ENCODE data around the gene SLC25A10.
A peak's percentile ranks its signal among the peaks of the same experiment; 100 is the strongest.
"Not testable (repeated sequence)": the region's sequence is repeated elsewhere in the genome, so short reads cannot be mapped to it uniquely, and the experiment has no call there.

Gene SLC25A10

DNA sequence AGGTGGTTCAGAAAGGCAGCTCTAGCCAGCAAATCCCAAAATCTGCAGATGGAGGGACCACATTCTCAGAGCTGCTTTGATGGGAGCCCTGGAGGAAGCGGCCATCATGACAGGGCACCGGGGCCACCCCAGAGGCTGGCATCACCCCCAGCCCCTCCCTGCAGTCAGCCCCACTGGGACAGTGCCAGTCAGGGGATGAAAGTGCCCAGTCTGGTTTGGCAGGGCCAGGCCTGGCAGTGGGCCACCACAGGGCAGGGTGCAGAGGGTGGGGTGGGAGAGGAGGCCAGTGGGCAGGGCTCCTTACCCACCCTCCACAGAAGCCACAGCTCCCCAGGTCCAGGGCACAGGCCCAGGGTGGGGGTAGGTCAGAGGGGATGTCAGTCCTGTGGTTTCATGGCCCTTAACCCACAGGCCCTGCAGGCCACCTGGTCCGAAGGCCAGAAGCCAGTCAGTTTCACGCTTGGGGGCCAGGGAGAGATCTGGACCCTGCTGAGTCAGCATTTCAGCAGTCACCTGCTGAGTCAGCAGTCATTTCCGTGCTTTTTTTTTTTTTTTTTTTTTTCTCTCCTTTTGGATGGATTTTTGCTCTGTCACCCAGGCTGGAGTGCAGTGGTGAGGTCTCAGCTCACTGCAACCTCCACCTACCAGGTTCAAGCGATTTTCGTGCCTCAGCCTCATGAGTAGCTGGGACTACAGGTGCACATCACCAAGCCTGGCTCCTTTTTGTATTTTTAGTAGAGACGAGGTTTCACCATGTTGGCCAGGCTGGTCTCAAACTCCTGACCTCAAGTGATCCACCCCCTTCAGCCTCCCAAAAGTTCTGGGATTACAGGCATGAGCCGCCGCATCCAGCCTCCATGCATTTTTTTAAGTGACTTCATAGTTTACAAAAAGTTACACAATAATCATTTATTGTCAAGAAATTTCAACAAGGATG is 10.4 kb downstream of the SLC25A10 start:
- DNase-seq, result no peak

DNA sequence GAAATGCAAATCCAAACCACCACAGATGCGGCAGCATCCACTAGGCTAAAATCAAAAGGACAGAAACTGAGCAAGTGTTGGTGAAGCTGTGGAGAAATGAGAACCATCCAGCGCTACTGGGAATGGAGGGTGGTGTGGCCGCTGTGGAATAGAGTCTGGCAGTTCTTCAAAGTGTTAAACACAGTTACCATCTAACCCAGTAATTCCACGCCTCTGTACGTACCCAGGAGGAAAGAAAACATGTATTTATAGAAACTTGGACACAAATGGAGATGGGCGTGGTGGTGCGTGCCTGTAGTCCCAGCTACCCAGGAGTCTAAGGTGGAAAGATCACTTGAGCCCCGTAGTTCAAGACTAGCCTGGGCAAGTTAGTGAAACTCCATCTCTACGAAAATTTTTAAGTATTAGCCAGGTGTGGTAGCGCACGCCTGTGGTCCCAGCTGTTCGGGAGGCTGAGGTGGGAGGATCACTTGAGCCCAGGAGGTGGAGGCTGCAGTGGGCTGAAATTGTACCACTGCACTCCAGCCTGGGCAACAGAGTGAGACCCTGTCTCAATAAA is 11.6 kb downstream of the SLC25A10 start:
- DNase-seq, result no peak

DNA sequence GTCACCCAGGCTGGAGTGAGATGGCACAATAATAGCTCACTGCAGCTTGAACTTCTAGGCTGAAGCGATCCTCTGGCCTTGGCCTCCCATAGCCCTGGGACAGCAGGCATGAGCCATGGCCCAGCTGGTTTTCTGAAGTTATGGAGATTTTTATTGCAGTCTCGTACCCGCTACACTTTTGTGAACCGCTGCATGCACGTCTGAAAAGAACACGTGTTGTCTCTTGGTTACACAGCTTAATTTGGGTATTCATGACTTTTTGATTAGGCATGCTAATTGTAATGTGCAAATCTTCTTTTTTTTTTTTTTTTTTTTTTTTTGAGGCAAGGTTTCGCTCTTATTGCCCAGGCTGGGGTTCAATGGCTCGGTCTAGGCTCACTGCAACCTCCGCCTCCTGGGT is 13.4 kb downstream of the SLC25A10 start:
- DNase-seq, result no peak

DNA sequence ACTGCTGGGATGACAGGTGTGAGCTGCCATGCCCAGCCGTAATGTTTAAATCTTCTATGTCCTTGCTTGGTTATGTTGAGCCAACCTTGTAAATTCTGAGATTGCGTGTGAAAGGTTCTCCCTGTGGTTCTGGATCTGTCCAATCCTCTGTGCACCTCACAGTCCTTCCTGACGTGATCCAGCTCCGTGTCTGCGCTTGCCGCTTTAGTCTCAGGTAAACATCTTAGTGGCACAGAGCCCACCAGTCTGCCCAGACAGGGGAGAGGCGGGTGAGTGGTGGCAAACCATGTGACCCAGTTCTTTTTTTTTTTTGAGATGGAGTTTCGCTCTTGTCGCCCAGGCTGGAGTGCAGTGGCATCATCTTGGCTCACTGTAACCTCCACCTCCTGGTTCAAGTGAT is 13.9 kb downstream of the SLC25A10 start:
- DNase-seq, result no peak

DNA sequence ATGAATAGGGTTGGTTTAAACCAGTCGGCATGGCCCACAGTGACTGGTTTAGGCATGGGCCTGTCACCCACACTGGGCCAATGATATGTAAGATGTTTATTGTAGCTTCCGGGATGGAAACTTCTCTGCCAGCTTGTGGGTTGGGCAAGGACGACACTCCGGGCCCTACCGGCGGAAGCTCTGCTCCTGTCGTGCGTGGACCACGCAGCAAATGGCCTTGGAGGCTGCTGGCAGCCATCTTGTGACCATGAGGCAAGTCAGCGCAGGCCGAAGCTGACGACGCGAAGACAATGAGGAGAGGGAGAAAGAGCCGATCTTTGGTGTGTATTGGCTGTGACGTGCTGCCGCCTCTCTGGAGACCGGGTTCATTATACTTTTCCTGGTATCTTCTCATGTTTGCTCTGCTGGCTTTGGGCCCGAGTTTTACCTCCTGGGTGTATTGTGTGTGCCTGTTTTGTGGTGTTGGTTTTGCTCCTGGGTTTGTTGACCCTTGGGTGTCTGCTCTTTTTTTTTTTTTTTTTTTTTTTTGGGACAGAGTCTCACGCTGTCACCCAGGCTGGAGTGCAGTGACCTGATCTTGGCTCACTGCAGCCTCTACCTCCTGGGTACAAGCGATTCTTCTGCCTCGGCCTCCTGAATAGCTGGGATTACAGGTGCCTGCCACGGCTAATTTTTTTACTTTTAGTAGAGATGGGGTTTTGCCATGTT is 15.4 kb downstream of the SLC25A10 start:
- no peak for DNase-seq

DNA sequence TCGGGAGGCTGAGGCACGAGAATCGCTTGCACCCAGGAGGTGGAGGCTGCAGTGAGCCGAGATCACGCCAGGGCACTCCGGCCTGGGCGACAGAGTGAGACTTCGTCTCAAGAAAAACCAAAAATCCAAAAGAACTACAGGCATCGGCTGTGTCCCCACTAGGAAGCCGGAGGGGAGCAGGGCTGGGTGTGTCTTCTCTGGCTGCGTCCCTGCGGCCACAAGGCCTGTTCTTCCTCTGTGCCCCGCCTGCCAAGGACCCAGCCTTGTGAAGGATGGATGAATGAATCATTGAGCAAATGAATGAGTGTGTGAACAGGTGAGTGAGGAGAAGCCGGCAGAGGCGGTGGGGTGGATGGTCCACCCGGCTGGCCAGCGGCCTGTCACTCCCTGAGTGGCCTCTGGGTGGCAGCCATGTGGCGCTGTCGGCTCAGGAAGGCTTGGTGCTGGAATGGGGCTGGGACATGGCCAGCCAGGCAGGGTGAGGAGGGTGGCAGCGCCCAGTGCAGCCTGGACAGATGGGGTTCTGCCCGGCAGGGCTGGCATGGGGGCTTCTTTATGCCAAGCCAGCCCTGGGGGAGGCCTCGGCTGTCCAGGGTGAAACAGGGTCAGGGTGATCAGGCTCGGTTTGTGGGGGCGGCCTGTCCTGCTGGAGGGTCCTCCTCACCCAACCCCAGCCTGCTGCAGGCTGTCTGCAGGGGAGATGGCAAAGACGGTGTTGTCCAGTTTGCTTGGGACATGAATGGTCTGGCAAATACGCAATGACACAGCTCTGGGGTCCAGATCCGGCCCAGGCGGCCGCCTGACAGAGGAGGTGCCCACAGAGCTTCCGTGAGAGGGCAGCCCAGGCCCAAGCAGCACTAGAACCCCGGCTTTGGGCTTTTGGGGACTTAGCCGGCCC is 21.7 kb downstream of the SLC25A10 start:
- DNase-seq, result peak; percentile 30

DNA sequence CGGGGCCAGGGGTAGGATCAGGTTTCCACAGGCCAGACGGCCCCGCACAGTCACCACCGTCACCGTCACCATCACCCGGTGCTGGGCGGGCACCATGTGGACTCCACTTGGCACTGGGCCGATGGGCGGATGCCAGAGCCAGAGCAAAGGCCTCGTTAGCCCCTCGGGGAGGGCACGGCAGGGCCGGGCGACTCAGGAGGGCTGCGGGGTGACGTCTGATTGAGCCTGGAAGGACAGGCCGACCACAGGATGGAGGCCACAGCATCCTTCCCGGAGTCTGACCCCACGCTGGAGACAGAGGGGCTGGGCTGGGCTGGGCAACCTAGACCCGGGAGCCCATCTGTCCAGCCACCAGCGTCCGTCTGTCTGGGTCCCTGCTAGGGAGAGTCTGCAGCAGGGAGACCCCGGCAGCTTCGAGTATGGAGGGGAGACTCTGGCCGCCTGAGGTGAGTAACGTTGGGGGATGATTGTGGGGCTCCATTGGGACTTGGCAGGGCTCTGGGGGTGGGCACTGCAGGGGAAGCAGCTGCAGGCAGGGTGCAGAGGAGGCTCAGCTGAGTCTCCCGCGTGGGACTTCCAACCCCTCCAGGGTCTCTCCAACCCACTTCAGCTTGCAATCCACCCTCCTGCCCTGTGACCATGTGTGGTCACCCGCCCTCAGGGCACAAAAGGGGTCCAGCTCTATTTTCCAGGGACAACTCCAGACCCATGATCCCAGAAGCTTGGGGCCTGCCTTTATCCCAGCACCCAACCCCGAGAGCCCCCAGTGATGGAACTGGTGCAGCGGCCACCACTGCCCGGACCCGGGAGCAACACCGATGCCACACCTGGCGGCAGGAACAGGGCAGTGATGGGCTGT is 22.6 kb downstream of the SLC25A10 start:
- DNase-seq, result no peak

DNA sequence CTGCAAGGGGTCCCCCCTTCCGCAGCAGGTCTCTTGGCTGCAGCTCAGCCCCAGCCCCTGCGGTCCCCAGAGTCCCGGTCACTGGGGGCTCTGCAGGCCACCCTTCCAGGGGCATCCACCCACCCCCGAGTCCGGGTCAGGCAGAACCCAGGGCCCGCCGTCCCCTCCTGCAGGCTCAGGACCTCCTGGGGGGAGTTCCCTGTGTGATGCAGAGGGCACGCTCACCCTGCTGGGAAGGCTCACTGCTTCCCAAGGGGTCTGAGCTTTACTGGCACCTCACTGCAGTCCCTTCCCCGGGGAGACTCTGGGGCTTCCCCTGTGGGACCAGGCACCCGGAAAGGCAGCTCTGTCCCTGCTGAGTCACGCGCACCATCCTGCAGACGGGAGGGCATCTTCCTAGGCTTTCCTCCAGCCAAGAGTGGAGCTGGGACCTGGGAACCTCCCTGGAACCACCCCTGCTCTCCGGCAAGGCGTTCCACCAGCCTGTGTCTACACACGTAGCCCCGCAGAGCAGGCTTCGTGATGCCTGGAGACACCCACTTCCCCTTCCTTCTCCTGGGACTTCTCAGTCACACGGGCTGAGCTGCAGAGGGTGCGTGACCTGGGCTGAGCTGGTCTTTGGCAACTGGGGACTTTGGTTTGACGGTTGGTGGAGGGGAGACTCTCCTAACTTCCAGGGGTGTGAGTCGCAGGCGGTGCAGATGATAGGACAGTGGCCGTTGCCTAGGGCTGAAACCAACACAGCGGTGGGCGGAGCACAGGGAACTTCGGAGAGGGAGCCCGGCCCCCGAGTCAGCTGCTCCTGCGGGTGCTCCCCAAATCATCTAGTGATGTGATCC is 23.4 kb downstream of the SLC25A10 start:
- no peak for DNase-seq

DNA sequence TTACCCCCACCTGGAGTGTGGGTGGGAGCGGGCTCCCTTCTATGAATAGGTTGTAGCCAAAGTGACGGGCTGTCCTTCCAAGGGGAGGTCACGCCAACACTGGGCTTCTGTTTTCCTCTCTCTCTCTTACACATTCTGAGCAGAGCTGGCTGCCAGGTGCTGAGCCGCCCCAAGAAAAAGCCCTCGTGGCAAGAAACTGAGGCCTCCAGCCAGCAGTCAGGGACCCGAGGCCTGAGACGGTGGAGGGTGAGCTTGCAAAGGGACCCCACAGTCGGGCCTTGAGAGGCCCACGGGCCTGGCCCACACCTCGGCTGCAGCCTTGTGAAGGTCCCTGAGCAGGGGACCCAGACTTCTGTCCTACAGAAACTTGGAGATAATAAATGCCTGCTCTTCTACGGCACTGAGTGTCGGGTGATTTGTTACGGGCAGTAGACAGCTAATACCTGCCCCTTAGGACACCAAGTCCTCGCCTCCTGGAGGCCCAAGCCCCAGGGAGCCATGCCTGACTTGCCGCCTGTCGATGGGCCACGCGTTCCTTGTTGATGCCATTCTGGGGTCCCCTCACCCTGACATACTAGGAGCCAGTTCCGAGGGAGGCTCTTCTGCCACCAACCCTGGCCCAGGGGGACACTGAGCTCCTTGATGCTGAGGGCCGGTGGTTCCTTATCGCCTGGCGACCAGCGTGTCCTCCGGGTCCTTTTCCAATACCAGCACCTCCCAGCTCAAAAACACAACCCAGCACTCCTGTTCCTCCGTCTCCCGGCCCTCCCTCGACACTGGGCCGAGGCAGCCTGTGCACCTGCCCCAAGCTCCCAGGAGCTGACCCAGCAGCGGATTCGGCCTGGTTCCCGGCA is 26.1 kb downstream of the SLC25A10 start:
- DNase-seq, result no peak

DNA sequence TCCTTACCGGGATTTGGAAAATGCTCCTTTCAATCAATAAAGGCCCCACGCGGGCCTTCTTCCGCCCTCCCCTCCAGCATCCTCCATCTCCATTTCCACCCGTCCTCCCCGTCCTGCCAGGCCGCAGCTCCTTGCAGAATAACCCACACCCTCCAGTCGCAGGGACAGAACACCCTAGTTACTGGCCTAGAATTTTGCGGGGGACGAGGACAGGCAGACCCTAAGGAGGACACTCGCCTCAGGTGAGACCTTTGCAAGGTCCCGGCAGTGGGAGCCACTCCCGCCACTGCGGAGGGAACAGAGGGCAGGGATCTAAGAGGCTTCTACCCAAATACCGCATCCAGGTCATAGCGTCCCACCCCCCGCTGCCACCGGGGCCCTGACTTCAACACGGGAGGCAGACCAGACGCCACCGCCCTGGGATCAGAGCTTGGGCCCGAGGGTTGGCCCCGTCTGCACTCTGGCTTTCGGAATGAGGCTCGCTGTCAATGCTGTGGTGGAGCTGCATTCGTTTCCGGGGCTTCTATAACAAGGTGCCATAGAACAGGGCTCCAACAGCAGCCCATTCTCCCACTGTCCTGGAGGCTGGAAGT is 26.8 kb downstream of the SLC25A10 start:
- no peak for DNase-seq

DNA sequence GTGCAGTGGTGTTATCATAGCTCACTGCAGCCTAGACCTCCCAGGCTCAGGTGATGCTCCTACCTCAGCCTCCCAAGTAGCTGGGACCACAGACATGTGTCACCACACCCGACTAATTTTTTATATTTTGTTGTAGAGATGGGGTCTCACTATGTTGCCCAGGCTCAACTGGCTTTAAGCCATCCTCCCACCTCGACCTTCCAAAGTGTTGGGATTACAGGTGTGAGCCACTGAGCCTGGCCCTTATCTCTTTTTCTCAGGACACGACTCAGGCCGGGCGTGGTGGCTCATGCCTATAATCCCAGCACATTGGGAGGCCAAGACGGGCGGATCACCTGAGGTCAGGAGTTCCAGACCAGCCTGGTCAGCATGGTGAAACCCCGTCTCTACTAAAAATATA is 27.5 kb downstream of the SLC25A10 start:
- not testable (repeated sequence) for DNase-seq

DNA sequence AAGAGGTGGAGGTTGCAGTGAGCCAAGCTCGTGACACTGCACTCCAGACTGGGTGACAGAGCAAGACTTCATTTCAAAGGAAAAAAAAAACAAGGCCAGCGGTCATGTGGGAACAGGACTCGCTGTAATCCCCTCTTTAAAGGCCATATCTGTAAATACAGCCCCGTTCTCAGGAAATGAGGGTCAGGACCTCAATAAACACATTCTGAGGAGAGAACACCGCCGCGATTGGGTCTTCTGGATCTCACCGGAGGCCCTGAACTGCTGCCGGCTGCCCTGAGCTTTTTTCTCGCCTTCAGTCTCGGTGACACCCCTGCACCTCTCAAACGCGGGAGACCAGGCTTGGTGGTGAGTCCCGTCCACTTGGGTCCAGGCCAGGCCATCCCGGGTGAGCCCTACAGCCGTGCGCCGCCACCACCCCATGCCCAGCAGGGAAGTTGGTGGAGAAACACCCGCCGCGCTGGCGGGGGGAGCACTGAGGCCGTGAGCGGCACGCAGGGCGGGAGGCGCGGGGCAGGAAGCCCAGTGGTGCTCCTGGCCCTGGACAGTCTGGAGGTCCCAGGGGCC is 28.4 kb downstream of the SLC25A10 start:
- DNase-seq, result no peak

DNA sequence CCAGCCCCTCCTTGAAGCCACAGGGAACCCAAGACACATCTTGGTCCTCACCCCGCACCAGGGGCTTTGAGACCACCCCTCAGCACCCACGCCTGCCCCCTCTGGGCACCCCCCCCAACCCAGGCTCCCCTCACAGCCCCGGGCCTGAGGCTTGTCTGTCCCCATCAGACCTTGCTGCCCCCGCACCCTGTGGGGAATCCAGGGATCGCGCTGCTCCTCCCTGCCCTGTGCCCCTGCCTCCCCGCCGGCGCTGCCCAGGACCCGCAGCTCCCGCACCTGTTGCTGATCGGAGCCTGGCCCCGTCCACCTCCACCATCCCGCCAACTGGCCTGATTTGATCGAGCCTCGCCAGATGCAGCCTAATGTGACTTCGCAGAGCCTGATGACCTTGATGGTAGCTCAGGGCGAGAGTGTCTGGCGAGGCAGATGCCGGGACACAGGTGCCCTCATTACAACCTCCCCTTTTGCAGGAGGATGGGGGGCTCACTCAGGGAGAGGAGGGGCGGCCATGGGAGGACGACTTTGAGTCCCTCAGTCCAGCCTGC is 29.0 kb downstream of the SLC25A10 start:
- no peak for DNase-seq

DNA sequence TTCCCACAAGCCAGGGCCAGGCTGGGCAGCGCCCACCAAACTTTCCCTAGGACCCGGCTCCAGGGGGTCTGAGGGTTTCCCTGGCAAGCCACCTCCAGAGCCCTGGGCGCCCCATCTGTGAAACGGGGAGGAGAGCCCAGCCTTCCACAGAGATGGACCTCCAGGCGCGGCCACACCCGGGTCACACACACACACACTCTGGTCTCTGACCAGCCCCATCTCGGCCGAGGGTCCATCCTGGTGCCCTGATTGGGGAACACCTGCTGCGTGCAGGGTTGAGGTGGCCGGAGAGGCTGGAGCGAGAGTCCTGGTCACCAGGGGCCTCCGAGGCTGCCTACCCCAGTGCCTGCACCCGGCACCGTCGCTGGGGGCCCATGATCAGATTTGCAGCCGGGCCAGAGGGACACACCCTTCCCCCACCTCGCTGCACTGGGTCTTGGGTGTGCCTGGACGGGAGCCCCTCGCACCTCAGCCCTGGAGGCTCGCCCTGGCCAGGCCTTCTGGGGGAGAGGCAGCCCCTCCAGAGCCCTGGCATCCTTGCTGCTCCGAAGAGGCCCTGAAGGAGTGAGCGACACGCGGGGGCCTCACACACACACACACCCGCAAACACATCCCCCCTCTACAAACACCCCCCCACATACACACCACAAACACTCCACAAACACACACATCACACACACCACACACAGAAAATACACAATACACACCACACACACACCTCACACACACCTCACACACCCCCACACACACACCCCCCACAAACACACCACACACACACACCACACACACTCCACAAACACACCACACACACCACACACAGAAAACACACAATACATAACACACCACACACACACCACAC is 29.7 kb downstream of the SLC25A10 start:
- no peak for DNase-seq
